GM20431 (cell line): ENCODE data around the gene CYP4V2.

ENCODE experiments used
- in situ Hi-C: fragments of 300-500 bp; cut with MseI, MboI; formaldehyde crosslinking; loops from one replicate; pipeline ENCODE4 v1.15.0; 2020; ENCODE audit warnings: low sequenced_read_pairs; ENCODE audit not compliant: unreplicated experiment

CYP4V2 gene

DNA sequence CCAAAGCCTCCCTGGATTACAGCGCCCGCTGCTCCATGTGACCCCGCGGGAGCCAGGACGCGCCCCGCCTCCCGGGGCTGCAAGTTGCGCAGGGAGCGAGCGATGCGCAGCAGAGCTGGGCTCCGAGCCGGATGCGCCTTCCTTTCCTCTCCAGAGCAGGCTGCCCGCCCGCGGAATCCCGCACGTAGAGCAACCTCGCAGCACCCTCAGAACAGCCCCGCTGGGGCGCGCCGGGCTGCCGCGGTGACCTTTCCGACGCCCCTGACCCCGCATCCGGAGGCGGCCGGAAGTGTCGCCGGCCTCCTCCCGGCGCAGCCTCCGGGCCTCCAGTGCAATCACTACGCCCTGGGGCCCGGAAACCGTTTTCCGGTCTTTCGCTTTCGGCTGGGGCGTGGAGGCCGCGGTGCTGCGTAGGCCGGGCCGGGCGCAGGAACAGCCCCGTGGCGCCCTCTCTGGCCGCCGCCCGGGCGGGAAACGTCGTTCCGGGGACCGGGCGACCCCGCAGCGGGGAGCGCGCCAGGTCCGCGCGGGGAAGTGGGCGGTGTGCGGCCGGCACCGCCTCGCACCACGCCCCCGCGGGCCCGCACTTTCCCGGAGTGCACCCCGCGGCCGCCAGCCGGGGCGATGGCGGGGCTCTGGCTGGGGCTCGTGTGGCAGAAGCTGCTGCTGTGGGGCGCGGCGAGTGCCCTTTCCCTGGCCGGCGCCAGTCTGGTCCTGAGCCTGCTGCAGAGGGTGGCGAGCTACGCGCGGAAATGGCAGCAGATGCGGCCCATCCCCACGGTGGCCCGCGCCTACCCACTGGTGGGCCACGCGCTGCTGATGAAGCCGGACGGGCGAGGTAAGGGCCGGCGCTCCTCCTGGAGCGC is at the start of gene CYP4V2:
CYP4V2 (plus strand) TSS at position 368 of the 866 bp plus-strand sequence; CDS start at position 625, 257 bp downstream.
- in situ Hi-C loops, result no loop called here

DNA sequence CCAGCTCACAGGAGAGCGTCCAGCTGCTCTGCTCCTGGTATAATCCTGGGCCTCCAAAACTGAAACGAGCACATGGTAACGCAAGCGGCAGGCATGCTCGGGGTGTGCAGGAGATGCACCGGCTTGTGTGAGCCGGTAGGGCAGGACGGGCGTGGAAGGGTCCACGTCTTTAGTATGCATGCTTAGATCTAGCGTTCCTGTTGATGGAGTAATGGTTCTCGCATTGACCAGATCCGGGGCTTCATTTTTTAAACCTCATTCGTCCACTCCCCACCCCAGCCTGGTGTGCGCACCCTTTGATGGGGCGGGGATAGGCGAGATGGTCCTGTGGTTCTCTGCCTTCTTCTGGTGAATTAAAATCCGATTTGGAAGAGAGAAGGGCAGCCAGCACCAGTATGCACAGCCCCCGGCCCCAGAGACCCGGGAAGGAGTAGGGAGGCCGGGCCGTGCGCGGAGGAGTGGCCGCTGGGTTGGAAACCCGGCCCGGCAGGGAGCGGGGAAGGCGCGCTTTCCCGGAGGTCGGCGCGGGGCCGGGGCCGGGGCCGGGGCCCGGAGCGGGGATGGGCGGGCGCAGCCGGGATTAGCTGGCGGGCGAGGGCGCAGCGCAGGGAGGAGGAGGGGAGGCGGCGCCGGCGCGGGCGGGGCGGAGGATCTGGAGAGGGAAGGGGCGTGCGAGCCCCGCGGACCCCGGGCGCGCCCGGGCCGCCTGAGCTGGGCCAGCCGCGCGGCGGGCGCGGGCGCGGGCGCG is 47.0 kb upstream of the CYP4V2 start:
- in situ Hi-C loops, result no loop called here

DNA sequence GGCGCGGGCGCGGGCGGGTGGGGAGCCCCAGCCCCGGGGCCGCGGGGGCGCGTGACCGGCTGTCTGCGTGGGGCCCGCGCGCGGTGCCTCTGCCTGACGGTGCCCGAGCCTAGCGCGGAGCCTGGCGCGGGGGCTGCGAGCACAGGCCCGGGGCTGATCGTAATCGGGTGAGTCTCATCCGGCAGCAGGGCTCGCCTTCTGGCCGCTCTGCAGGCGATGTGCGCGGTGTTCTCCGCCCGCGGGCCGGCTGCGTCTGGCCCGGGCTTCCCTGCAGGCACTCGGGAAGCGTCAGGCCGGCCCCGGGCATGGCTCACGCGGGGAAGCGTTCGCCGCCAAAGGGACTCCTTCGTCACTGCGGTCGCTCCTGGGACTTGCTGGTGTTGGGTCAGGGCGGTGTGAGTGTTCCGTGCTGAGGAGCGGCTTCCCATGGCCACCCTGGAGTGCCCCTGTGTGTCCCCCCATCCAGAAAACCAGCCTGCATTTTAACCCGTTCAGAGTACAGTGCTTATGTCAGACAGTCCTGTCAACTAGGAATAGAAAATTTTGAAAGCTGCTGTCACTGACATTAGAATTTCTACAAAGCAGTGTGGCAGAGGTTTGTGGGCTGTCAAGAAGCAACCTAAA is 46.3 kb upstream of the CYP4V2 start:
- in situ Hi-C loops, result no loop called here

DNA sequence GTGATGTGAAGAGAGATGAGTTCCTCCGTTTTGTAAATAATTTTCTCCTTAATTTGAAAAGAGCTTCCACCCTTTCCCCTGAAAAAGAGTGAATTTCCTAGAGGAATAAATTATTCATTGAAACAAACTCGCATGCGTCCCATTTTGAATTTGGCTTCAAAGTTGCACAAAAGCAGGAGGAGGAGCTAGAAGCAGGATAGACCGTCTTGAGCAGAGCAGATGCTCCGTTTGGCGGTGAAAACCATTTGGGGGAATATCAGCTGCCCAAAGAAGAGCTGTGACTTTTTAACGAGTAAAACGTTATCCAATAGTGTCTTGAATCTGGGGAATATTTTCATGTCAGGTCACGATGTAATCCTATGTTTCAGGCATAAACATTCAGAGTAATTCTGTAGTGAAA is 44.9 kb upstream of the CYP4V2 start:
- in situ Hi-C loops, result no loop called here

DNA sequence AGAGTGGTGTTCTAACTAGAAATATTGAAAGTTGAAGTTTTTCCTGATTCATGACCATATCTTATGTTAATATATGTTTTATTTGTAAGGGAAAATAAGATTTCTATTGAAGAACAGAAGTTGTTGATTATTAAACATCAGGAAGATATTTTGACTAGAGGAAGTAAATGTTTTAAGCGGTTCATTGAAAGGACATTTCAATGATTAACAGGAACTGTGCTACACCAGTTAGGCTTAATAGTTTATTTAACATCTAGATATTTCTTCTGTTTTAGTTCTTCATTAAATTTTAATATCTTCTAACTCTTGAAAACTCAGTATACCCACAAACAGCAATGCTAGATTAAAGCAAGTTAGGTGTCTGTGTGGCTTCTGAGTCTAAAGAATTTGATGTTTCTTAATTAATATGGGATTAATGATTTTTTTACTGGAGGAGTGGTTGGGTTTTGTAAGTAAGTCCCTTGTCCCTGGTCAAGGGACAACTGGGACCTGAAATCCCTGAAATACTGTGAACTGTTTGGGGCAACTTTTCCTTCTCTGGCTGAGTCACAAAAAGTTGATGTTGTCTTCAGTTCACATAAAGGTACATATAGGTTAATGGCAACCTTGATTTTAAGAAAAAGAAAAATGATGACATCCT is 42.9 kb upstream of the CYP4V2 start:
- in situ Hi-C loops, result no loop called here

DNA sequence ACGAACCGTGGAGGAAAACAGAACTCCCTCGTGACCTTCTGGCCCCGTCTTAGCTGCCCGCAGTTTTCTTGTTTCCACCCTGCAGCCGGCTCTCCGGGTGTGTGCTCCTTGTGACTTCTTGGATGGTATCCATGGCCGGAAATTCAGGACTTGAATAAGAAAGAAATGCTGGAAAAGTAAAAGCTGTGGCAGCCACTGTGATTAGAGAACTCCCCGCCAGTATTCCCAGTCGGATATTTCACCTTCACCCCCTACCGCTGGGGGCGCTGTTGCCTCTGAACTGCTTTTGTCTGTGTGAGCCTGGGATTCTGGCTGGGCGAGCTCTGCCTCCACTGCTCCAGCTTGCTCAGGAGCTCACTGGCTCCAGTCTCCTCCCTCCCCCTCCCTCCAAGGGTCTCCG is 41.5 kb upstream of the CYP4V2 start:
- in situ Hi-C loops, result no loop called here

DNA sequence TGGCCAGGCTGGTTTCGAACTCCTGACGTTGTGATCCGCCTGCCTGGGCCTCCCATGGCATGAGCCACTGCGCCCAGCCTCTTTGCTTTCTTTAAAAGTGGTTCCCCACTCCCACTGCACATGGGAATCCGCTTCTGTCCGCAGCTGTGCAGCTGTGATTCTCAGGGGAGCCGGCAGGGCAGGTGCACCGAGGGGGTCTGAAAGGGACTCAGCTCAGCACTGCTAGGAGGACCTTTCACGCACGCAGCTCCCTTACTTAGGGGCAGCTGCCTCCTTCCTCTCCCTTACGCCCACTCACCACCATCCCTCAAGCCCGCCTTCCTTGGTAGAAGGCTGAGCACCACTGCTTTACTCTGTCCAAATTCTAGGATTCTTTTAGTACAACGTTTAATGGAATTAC is 40.4 kb upstream of the CYP4V2 start:
- in situ Hi-C loops, result no loop called here

DNA sequence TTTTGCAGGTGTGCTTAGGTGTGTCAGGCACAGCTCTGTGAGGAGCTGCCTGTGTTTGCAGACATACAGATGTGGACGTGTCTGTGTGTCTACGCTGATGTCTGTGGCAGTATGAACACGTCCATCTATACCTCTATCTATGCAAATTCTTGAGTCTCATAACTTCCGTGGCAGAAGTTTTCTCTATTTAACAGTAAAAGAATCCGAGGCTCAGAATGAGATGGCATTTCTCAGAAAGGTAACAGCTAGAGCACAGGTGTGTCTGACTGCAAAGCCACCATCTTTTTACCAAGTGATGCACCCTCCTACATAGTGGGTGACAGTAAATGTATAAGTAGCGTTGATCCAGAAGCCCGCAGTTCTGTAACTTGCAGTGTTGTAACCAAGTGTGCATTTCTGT is 39.9 kb upstream of the CYP4V2 start:
- in situ Hi-C loops, result no loop called here

DNA sequence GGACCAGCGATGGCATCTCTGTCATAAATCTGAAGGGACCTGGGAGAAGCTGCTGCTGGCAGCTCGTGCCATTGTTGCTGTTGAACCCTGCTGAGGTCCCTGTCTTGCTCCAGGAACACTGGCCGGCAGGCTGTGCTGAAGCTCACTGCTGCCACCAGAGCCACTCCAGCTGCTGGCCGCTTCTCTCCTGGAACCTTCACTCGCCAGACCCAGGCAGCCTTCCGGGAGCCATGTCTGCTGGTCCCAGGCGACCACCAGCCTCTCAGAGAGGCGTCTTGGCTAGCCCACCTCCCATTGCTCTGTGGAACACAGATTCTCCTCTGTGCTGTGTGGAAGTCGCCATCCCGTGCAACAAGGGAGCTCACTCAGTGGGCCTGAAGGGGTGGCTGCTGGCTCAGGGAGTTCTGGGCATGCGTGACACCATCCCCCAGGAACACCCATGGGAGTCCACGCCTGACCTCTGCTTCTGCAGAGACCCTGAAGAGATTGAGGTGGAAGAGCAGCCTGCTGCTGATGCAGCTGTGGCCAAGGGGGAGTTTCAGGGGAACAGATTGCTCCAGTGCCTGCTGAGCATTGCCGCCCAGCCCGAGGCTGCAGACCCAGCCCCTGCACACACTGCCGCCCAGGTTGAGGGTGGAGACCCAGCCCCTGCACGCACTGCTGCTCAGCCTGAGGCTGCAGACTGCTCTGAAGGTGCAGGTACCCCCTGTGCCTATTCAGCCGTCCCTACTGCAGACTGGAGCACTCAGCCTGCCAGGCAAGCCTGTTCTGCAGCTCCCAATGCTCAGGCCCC is 33.1 kb upstream of the CYP4V2 start:
- in situ Hi-C loops, result no loop called here

DNA sequence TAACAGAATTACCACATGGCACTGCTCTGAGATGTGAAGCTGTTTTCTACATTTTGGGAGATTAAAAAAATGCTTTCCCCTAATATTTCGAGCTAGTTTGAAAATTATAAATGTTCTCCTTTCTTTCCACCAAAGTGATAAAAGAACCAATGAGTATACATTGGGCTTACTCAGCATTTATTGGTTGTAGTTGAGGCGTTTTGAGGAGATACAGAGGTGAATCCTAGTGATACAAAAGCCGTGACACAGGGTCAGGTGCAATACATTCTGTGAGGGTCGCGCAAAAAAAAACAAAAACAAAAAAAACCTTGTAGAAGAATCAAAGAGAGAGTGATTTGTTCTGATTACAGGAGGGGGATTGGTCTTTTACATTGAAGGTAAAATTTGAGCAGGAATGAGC is 32.4 kb upstream of the CYP4V2 start:
- in situ Hi-C loops, result no loop called here

DNA sequence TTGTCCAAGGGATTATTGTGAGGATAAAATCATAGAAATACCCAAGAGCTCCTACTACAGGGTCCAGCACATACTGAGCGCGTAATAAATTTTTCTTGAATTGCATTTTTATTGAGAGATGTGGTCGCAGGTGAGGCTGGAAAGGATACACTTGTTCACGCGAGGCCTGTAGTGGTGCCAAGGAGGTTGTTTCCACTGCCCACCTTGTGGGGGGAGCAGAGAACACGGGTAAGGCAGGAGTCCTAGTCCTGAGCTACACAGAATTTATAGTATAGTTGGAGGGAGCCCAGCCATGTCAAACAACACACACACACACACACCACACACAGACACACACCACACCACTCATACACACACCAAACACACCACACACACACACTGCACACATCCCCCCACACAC is 31.8 kb upstream of the CYP4V2 start:
- in situ Hi-C loops, result no loop called here

DNA sequence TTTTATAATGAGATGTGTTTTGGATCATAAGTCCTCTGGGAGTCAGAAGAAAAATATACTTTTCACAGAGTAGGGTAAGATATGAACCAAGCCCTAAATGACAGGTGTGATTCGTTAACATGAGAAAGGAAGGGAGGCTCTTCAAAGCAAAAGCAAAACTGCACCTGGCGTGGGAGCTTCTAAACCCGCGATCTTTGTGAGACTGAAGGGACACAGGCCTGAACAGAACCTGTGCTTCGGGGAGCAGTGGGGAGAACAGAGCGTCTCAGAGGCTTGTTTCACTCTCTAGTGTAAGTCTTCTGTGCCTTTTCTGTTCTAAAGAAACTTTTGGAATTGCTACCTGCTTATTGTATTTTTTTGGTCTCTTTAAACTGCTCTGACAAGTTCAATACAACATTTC is 30.2 kb upstream of the CYP4V2 start:
- in situ Hi-C loops, result no loop called here

DNA sequence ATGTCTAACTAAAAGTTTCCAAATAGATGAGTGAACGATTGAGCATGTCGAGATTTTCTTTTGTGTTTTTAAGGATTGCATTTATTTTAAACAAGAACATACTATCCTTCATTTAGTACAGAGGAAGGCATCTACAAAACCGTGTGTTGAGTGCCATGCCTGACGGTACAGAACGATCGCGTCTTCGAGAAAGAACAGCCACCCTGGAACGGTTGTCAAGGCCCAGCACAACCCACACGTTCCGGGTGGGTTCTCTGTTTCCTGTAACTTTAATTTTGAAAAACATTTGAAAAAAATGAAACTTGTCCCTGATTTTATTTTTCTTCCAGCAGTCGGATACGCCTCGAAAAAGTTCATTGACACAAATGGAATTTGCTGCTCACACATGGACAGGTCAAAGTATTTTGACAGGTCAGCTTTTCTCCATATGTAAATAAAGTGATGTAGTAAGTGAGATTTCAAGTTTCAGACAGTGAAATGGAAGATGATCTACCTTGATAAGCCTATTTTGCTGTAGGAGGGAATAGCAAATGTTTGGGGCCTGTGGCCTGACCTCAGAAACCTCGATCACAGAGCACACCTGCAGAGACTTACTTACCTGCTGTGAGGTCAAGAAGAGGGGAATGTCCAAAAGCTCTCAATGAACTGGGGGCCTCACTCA is 24.4 kb upstream of the CYP4V2 start:
- in situ Hi-C loops, result no loop called here

DNA sequence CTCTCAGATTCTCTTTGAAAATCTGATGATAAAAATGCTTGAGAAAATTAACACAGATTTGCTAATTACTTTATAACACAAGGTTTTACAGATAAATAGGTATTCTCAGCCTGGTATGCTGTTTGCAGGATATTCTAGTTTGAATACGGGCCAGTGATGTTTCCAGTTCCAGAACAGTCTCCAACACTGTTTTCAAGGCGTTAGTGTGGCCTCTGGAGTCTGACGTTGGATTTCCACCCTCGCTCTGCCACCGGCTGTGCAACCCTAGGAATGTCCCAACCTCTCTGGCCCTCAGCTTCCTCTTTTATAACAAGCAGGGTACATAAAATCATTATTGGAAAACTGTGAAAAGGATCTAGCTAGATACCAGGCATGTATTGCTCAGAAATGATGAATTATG is 23.8 kb upstream of the CYP4V2 start:
- in situ Hi-C loops, result no loop called here

DNA sequence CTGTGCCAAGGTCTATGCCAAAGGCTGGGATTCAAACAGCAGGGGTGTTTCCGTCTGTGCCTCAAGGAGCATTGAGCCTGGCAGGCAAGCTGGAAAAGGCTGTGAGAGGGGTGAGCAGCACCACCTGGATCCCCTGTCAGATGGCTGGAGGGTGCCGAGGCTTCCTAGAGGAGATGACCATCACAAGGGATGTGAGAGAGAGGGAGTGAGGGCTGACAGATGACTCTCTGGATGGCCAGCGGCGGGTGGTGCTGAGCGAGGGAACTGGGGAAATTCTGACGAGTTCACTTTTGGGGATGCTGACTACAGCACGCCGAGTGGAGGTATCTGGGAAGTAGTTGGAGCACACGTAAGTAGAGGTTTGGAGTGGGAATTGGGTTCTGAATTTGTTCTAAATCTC is 22.6 kb upstream of the CYP4V2 start:
- in situ Hi-C loops, result no loop called here

DNA sequence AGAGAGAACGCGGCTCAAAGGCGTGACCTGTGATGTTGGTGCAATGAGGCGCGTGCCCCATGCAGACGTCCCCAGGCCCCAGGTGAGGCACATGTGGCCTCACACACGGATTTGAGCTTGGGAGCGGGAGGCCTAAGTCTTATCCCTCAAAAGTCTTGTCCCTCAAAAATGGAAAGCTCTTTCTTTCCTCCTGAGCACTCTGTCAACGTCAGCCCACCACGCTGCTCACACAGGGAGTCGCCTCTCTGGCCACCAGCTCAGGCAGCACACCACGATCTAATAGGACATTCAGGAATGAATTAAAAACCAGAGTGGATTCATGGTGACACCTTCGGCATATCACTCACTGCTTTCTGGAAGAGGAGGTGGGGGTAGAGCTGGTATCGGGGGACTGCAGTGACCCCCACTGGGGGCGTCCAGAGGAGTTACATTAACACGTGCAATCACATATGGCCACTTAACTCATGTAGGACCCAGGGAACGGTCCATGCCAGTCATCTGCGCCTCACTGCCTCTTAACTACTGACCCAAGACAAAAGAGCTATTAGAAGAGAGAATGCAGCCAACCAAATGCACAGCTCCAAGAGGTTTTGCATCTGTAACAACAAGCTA is 21.9 kb upstream of the CYP4V2 start:
- in situ Hi-C loops, result no loop called here

DNA sequence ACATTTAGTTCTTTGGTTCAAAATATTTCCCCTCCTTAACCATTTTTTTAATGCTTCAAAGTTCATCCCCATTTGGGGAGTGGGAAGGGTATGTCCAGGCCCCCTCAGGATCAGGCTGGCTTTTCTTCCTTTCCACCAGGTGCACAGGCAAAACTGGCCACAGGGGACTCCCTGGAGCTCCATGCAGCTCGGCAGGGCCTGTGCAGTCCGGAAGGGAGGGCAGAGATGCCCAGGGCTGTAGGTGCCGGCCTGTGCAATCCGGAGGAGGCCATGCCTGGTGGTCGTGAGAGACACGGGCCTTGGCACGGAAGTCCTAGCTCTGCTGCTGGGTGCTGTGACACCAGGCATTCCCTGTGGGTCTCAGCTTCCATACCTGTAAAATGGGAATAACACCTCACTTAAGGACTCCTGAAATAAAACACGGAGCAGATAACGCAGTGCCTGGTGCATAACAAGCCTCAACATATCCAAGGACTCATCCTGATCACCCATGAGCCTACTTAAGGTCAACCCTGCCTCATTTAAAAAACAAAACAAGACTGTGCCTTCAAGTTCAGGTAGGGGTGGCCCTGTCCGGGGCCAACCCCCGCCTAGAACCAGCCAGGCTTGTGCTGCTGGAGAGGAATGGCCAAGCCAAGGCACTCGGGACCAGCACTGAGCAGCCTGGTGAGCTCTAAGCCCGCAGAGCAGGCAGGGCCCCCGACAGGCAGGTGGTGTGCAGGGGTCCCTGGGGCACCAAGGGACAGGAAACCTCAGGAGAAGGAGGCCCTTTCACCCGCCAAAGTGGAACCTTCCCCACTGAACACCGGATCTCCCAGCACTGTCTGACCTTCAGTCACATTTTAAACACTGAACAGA is 21.2 kb upstream of the CYP4V2 start:
- in situ Hi-C loops, result no loop called here

DNA sequence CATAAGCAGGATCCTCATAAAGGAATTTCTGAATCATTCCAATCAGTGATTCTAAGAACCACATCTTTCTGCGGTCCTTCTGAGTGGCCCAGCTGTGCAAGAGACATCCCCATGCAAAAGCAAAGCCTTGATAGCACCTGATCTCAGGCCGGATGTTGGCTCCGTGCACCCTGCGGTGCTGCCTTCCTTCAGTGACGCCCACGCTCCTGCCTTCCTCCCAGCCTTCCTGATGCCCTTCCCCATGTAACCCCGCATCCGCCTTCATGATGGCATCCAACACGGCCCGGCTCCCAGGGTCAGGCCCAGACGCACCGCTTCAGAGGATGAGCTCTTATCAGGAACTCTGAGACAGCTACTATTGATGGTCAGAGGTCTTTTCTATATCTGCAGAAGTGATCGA is 20.4 kb upstream of the CYP4V2 start:
- in situ Hi-C loops, result no loop called here
